Measurements from ENCODE around the gene CASKIN2.
"Not testable (repeated sequence)": the region's sequence is repeated elsewhere in the genome, so short reads cannot be mapped to it uniquely, and the experiment has no call there.

Gene CASKIN2

DNA sequence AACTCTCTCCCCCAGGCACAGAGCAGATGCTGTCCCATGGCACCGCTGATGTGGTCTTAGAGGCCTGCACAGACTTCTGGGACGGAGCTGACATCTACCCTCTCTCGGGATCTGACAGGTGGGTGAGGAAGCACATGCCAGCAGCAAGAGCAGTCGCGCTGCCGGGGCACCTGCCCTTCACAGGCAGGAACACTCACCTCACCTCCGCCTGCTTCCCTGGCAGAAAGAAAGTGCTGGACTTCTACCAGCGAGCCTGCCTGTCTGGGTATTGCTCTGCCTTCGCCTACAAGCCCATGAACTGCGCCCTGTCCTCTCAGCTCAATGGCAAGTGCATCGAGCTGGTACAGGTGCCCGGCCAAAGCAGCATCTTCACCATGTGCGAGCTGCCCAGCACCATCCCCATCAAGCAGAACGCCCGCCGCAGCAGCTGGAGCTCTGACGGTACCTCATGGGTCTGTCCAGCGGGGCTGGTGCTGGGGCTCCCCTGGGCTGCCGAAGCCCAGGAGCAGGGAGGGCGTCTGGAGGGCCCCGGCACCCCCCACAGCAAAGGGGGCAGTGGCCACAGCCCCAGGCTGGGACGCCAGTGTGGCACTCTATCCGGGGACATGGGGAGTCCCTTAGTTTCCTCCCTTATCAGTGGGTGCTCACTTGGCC, 21.7 kb downstream of the CASKIN2 start:
- in situ Hi-C loops (cut with HindIII; ENCODE audit: low sequenced_read_pairs): no loop called here

DNA sequence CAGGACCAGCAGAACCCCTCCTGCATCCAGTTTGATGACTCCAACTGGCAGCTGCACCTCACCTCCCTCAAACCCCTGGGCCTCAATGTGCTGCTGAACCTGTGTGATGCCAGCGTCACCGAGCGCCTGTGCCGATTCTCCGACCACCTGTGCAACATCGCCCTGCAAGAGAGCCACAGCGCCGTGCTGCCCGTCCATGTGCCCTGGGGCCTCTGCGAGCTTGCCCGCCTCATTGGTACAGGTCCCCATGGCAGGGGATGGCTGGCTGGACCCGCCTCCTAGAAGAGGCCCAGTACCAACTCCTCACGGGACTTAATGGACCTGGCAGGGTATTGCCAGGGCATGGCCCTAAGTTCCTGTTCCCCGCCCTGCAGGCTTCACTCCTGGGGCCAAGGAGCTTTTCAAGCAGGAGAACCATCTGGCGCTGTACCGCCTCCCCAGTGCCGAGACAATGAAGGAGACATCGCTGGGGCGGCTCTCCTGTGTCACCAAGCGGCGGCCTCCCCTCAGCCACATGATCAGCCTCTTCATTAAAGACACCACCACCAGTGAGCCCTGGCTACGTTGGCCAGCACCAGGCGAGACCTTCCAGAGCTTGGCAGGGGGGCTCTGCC, 22.7 kb downstream of the CASKIN2 start:
- in situ Hi-C loops (cut with HindIII; ENCODE audit: low sequenced_read_pairs): no loop called here

DNA sequence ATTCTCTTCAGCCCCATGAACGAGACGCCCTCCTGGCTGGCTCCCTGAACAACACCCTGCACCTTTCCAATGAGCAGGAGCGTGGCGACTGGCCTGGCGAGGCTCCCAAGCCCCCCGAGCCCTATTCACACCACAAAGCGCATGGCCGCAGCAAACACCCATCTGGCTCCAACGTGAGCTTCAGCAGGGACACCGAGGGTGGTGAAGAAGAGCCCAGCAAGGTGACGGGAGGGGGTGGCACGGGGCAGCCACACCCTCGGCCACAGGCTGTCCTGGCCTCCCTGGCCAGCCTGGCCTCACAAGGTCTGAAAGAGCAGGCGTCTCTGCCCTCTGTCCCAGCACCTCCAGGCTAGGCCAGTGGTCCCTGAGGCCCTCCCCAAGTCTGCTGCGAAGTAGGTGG, 23.7 kb downstream of the CASKIN2 start:
- in situ Hi-C loops (cut with HindIII; ENCODE audit: low sequenced_read_pairs): no loop called here

DNA sequence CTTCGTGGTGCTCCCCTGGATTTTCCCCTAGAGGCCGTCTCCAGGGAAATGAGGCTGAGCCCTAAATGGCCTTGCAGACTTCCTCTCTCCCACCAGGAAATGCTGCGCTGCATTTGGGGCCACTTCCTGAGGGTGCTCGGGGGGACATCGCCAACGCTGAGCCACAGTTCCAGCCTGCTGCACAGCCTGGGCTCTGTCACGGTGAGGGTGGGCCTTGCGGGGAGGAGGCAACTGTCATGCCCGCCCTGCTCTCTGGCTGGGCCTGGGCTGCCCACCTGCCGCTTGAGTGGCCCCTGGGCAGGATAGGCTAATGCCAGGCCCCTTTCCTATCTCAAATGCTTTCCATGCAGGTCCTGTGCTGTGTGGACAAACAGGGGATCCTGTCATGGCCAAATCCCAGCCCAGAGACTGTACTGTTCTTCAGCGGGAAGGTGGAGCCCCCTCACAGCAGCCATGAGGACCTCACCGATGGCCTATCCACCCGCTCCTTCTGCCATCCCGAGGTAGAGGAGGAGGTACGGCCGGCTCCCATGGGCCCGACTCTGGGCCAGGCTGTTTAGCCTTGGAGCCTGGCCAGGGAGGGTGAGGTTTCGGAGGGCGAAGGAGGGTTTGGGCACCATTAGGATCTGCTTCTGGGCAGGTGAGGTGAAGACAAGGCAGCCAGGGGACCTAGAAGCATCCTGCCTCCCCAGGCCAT, 24.2 kb downstream of the CASKIN2 start:
- in situ Hi-C loops (cut with HindIII; ENCODE audit: low sequenced_read_pairs): no loop called here

GRCh38 chr17:75490173-75490743, 25.1 kb downstream of the CASKIN2 start:
- in situ Hi-C loops (cut with HindIII; ENCODE audit: low sequenced_read_pairs): no loop called here

DNA sequence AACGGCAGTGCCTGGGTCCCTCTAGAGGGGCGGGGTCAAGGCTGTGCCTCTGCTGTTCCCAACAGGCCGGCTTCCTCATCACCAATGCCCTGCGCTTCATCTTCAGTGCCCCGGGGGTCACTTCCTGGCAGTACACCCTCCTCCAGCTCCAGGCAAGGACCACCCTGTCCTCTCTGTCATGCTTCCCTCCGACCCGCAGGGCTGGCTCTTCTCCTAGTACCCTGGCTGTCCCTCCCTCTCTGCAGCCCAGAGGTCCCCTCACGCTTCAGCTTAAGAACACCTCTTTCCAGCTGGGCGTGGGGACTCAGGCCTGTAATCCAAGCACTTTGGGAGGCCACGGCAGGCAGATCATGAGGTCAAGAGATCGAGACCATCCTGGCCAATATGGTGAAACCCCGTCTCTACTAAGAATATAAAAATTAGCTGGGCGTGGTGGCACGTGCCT, 25.8 kb downstream of the CASKIN2 start:
- in situ Hi-C loops (cut with HindIII; ENCODE audit: low sequenced_read_pairs): loop anchor here (5.0 kb wide), 2 partner anchors 37 to 77 kb away; no protein-coding TSS in a partner anchor

GRCh38 chr17:75488693-75489510, 26.4 kb downstream of the CASKIN2 start:
- in situ Hi-C loops (cut with HindIII; ENCODE audit: low sequenced_read_pairs): loop anchor here (5.0 kb wide), 2 partner anchors 37 to 77 kb away; no protein-coding TSS in a partner anchor

- in situ Hi-C loops (cut with HindIII; ENCODE audit: low sequenced_read_pairs): loop anchor here (5.0 kb wide), 2 partner anchors 35 to 75 kb away; no protein-coding TSS in a partner anchor
Observed at GRCh38 chr17:75487351-75488070, 27.8 kb downstream of the CASKIN2 start.

- in situ Hi-C loops (cut with HindIII; ENCODE audit: low sequenced_read_pairs): loop anchor here (5.0 kb wide), 2 partner anchors 35 to 75 kb away; no protein-coding TSS in a partner anchor
Observed at GRCh38 chr17:75486951-75487350, 28.4 kb downstream of the CASKIN2 start.

DNA sequence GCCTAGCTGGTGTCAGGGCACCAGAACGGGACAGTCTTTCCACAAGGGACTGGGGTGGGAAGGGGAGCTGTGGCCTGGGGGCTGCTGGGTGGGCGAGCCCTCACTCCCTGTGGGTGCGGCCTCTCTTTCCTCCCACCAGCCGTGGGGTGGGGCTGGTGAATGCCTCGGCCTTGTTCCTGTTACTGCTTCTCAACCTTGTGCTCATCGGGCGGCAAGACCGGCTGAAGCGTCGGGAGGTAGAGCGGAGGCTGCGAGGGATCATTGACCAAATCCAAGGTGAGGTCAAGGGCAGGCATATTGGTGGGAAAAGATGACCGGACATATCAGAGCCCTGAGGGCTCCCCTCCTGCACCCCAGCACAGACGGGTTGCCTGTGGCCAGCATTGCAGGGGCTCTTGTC, 29.2 kb downstream of the CASKIN2 start:
- in situ Hi-C loops (cut with HindIII; ENCODE audit: low sequenced_read_pairs): loop anchor here (5.0 kb wide), 2 partner anchors 34 to 74 kb away; no protein-coding TSS in a partner anchor

DNA sequence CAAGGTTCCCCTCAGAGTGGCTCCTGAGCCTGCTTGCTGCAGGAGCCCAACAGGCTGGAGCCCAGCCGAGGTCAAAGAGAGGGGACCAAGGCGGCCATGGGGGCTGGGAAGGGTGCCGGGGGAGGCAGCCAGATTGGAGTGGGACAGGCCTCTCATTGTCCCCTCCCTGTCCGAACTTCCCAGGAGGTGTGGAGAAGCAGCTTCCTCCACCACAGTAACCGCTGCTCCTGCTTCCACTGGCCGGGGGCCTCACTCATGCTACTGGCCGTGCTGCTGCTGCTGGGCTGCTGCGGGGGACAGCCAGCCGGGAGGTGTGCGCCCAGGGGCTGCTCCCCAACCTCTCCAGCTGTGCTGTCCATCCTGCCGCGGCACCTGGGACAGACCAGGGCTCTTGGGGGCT, 29.6 kb downstream of the CASKIN2 start:
- in situ Hi-C loops (cut with HindIII; ENCODE audit: low sequenced_read_pairs): loop anchor here (5.0 kb wide), 2 partner anchors 33 to 73 kb away; no protein-coding TSS in a partner anchor

- in situ Hi-C loops (cut with HindIII; ENCODE audit: low sequenced_read_pairs): no loop called here
Observed at GRCh38 chr17:75482098-75482942, 33.0 kb downstream of the CASKIN2 start.

DNA sequence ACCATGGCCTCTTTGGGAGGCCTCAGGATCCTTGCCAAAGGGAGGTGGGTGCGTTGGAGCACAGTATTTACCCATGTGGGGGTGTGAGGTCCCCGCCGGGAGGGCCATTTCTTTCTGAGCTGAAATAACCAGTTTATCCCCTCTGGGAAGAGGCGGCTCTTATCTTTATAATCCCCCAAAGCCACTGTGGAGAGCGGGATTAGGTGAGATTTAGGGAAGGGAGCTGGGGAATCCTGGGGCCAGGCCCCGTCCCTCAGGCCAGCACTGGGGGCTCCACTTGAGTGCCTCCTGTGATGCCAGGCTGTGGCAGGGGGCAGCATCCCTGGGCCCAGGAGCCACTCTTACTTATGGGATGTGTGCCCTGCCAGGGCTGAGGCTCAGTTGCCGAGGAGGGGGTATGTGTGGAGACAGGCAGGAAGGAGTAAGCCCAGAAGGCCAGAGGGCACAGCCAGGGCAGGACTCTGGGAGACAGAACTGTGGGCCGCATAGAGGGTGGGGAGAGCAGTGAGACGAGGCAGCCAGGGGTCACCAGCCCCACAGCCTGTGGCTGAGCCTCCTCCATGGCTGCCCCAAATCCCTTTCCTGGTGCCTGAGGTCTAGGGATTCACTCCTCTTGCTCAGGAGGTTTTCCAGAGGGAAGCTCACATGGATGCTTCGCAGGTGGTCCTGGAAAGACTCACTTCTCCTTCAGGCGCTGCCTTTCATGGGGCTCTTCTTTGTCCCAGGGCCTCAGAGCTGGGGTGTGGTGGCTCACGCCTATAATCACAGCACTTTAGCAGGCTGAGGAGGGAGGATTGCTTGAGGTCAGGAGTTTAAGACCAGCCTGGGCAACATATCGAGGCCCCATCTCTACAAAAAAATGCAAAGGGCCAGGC, 33.9 kb downstream of the CASKIN2 start:
- in situ Hi-C loops (cut with HindIII; ENCODE audit: low sequenced_read_pairs): no loop called here

DNA sequence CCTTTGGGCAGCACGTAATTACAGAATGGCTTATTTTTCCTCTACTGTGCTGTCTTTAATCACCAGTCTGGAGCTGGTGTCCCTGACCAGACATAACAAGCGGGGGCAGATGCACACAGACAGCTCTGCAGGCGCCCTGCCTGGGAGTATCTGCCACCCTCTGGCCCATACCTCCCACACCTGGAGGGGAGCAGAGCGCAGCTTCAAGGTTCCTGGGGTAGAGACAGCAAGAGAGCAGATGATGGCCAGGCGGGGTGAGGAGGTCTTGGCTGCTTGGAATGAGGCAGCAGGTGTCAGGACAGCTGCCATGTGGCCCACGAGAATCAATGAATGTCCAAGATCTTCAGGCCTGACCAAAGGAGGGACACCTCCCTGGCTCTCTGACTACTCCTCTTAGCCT, 35.1 kb downstream of the CASKIN2 start:
- in situ Hi-C loops (cut with HindIII; ENCODE audit: low sequenced_read_pairs): no loop called here

DNA sequence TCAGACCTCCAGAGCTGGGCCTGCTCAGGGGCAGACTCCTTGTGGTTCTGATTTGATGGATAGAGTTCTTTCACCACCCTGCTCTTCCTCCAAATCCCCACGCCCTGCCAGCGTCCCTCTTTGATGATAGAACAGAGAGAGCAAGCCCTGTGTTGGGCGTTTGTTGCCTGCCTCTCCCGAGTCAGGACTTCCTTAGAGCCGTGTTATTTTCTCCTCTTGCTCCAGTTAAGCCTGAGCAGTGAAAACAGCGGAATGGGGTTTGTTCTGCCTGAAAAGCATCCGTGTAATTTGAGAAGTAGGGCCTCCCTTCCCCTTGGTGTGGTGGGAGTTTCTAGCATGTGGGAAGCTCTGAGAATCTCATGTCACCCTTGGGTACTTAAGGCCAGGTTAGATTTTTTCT, 36.8 kb downstream of the CASKIN2 start:
- in situ Hi-C loops (cut with HindIII; ENCODE audit: low sequenced_read_pairs): no loop called here

DNA sequence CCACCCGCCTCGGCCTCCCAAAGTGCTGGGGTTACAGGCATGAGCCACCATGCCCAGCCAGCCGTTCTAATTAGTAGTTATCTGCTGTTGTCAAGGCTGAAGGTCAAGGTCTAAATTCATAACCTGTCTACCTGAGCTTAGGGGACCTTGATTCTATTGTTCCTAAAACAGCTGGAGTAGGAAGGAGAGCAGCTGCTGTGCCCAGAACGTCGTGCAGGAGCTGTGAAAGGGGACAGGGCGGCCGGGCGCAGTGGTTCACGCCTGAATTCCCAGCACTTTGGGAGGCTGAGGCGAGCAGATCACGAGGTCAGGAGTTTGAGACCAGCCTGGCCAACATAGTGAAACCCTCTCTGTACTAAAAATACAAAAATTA, 37.9 kb downstream of the CASKIN2 start:
- in situ Hi-C loops (cut with HindIII; ENCODE audit: low sequenced_read_pairs): not testable (repeated sequence)

- in situ Hi-C loops (cut with HindIII; ENCODE audit: low sequenced_read_pairs): no loop called here
Observed at GRCh38 chr17:75476752-75477489, 38.4 kb downstream of the CASKIN2 start.

Data from endothelial cell of hepatic sinusoid (primary cell).